ENCODE measurements around the gene ACLY. TPM values are rescaled to one million over a fixed set of nuclear protein-coding genes. Genes with fewer than 3 reads are reported as not detected.
A peak's percentile ranks its signal among the peaks of the same experiment; 100 is the strongest.

The ACLY gene
- total and polyA plus RNA-seq, 2 of the 13 experiments (the other 11 are each of a cell fraction or from before 2014, with no cell fraction given): 111 to 218 TPM

DNA sequence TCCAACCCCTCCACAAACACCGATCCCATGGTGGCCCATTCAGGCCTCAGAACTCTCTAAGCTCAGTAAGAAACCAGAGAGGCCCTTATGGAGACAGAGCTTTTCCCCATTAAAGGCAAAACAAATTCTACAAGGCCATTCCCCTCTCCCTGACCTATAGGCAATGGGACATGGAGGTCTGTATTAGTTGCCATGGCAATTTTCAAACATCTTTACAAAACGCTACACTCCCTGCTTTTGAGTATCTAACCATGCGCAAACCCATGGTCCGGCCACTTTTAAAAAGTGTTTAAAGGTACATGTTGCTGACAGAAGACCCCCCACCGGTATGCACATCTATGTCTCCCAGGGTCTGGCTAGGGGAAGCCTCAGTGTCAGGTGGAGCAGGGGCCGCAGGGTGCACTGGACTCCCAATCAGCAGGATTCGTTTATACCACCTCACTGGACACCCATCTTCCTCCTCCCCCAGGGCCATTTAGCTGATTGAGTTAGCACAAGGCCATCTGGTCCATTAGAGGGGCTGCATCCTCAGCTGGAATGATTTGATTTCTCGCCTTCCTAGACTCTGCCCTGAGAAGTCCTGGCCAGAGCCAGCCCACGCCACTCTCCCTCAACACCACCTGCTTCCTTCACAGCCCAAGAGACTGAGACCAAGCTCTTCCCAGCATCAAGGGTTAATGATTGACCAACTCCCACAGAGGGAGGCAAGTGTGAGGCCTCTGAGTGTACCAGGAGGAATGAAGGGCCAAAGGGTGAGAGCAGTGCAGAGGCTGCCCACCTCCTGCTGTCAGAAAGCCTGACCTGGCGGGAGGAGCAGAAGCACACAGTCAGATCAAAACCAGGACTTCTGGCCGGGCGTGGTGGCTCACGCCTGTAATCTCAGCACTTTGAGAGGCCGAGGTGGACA lies 10.9 kb downstream of the ACLY start (continued):
- TF ChIP-seq, protein P1, sequence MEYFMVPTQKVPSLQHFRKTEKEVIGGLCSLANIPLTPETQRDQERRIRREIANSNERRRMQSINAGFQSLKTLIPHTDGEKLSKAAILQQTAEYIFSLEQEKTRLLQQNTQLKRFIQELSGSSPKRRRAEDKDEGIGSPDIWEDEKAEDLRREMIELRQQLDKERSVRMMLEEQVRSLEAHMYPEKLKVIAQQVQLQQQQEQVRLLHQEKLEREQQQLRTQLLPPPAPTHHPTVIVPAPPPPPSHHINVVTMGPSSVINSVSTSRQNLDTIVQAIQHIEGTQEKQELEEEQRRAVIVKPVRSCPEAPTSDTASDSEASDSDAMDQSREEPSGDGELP (IDR thresholded peaks at IDR 0.05; ENCODE audit: borderline replicate concordance, low read depth): peak; percentile 26; the same call in 1 of the 2 replicates
- TF ChIP-seq, protein P2, sequence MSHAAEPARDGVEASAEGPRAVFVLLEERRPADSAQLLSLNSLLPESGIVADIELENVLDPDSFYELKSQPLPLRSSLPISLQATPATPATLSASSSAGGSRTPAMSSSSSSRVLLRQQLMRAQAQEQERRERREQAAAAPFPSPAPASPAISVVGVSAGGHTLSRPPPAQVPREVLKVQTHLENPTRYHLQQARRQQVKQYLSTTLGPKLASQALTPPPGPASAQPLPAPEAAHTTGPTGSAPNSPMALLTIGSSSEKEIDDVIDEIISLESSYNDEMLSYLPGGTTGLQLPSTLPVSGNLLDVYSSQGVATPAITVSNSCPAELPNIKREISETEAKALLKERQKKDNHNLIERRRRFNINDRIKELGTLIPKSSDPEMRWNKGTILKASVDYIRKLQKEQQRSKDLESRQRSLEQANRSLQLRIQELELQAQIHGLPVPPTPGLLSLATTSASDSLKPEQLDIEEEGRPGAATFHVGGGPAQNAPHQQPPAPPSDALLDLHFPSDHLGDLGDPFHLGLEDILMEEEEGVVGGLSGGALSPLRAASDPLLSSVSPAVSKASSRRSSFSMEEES (CRISPR knock-in tag; IDR thresholded peaks at IDR 0.05): peak; percentile 28; the same call in 1 of the 2 replicates
- peak; percentile 78 for TF ChIP-seq MXD4 (CRISPR knock-in tag; IDR thresholded peaks at IDR 0.05)
- TF ChIP-seq ZNF367 (CRISPR knock-in tag; IDR thresholded peaks at IDR 0.05; ENCODE audit: borderline replicate concordance): no peak
- no peak for TF ChIP-seq SYNCRIP (IDR thresholded peaks at IDR 0.05; ENCODE audit: insufficient read depth, low read depth, low read length)
- TF ChIP-seq SOX6 (IDR thresholded peaks at IDR 0.05): no peak
- peak; percentile 81 for TF ChIP-seq SOX6 (CRISPR knock-in tag; IDR thresholded peaks at IDR 0.05)
- TF ChIP-seq ZNF678 (CRISPR knock-in tag; IDR thresholded peaks at IDR 0.05): no peak
- TF ChIP-seq, protein P3, sequence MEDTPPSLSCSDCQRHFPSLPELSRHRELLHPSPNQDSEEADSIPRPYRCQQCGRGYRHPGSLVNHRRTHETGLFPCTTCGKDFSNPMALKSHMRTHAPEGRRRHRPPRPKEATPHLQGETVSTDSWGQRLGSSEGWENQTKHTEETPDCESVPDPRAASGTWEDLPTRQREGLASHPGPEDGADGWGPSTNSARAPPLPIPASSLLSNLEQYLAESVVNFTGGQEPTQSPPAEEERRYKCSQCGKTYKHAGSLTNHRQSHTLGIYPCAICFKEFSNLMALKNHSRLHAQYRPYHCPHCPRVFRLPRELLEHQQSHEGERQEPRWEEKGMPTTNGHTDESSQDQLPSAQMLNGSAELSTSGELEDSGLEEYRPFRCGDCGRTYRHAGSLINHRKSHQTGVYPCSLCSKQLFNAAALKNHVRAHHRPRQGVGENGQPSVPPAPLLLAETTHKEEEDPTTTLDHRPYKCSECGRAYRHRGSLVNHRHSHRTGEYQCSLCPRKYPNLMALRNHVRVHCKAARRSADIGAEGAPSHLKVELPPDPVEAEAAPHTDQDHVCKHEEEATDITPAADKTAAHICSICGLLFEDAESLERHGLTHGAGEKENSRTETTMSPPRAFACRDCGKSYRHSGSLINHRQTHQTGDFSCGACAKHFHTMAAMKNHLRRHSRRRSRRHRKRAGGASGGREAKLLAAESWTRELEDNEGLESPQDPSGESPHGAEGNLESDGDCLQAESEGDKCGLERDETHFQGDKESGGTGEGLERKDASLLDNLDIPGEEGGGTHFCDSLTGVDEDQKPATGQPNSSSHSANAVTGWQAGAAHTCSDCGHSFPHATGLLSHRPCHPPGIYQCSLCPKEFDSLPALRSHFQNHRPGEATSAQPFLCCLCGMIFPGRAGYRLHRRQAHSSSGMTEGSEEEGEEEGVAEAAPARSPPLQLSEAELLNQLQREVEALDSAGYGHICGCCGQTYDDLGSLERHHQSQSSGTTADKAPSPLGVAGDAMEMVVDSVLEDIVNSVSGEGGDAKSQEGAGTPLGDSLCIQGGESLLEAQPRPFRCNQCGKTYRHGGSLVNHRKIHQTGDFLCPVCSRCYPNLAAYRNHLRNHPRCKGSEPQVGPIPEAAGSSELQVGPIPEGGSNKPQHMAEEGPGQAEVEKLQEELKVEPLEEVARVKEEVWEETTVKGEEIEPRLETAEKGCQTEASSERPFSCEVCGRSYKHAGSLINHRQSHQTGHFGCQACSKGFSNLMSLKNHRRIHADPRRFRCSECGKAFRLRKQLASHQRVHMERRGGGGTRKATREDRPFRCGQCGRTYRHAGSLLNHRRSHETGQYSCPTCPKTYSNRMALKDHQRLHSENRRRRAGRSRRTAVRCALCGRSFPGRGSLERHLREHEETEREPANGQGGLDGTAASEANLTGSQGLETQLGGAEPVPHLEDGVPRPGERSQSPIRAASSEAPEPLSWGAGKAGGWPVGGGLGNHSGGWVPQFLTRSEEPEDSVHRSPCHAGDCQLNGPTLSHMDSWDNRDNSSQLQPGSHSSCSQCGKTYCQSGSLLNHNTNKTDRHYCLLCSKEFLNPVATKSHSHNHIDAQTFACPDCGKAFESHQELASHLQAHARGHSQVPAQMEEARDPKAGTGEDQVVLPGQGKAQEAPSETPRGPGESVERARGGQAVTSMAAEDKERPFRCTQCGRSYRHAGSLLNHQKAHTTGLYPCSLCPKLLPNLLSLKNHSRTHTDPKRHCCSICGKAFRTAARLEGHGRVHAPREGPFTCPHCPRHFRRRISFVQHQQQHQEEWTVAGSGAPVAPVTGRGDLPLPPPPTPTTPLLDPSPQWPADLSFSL (CRISPR knock-in tag; IDR thresholded peaks at IDR 0.05): 0 out of 2 replicates have a peak, but pooled peaks have one; percentile 35
- no peak for TF ChIP-seq NFIB (CRISPR knock-in tag; IDR thresholded peaks at IDR 0.05; ENCODE audit: borderline replicate concordance)
- no peak for TF ChIP-seq ZFAT (CRISPR knock-in tag; conservative IDR thresholded peaks at IDR 0.05)
- no peak for TF ChIP-seq TEAD2 (CRISPR knock-in tag; IDR thresholded peaks at IDR 0.05)
- TF ChIP-seq ZNF350 (CRISPR knock-in tag; IDR thresholded peaks at IDR 0.05; ENCODE audit: borderline replicate concordance, low read depth): peak; percentile 88; the same call in 1 of the 2 replicates
- TF ChIP-seq PHB2 (IDR thresholded peaks at IDR 0.05; ENCODE audit: partially characterized antibody): no peak

All from HepG2 (cell line).